Gastroesophageal sphincter (tissue), 4 donors: ENCODE results near the gene RAD51B. TPM values are rescaled to one million over a fixed set of nuclear protein-coding genes. Genes with fewer than 3 reads are reported as not detected.

Experiments
- ATAC-seq: fragments of 150-250 bp; one replicate; pipeline ENCODE4 v1.9.1; 2016; ENCODE audit warnings: mild to moderate bottlenecking, moderate library complexity
- H3K27ac ChIP-seq, 4 donors: fragments of 200-600 bp; sonication (generic) in 3 of 4; 1 replicate in 3 of 4; 2 replicates in 1 of 4; pipeline ENCODE4 v1.5.1; 2016 to 2019
- H3K27me3 ChIP-seq: fragments of 200-600 bp; sonication (generic); one replicate; pipeline ENCODE4 v1.5.1; 2019
- H3K36me3 ChIP-seq, 2 donors: fragments of 200-600 bp; sonication (generic); one replicate each; pipeline ENCODE4 v1.5.1; 2019; ENCODE audit warnings: control low read depth in 1 of 2
- H3K4me1 ChIP-seq, 3 donors: fragments of 200-600 bp; sonication (generic); 1 replicate in 2 of 3; 2 replicates in 1 of 3; pipeline ENCODE4 v1.5.1; 2016 to 2019; ENCODE audit warnings: control low read depth in 2 of 3
- H3K4me3 ChIP-seq, 2 donors: fragments of 200-600 bp; sonication (generic); one replicate each; pipeline ENCODE4 v1.5.1; 2019; ENCODE audit warnings: mild to moderate bottlenecking in 1 of 2, moderate library complexity in 1 of 2
- H3K9me3 ChIP-seq, 3 donors: fragments of 200-600 bp; sonication (generic); one replicate each; pipeline ENCODE4 v1.5.1; 2017 to 2019; ENCODE audit warnings: control low read depth in 2 of 3
- EP300 ChIP-seq: sonication (generic); formaldehyde crosslinking; IDR thresholded peaks from one replicate; pipeline ENCODE4 v1.6.1; 2017; ENCODE audit warnings: antibody characterized with exemption, mild to moderate bottlenecking
- POLR2A ChIP-seq, 2 donors: fragments of 450-650 bp; IDR thresholded peaks; one replicate each; pipeline ENCODE4 v1.6.1; 2017; ENCODE audit warnings: antibody characterized with exemption in 2 of 2, mild to moderate bottlenecking in 2 of 2, moderate library complexity in 1 of 2
- POLR2AphosphoS5 ChIP-seq: sonication (generic); formaldehyde crosslinking; IDR thresholded peaks from one replicate; pipeline ENCODE4 v1.6.1; 2017; ENCODE audit warnings: antibody characterized with exemption
- WGBS, 2 donors: methylation state at CpG; one replicate each; pipeline ENCODE4 v1.1.5; 2018; ENCODE audit warnings: low coverage in 1 of 2; 5-methylcytosine and 5-hydroxymethylcytosine counted together
- total RNA-seq, 4 donors: library from RNA; depleted of rRNA; stranded (reverse); fragments of >200 nt; gene quantifications; one replicate each; pipeline ENCODE4 v1.1.0, GENCODE V29; 2016
- TF ChIP-seq, protein P1 (sequence below), 4 experiments: fragments of 200-600 bp in 2 of 4; fragments of 450-650 bp in 2 of 4; sonication (generic) in 1 of 4; IDR thresholded peaks; one replicate each; pipeline ENCODE4 v1.5.1; 2017 to 2019; ENCODE audit warnings: antibody characterized with exemption in 4 of 4, mild to moderate bottlenecking in 2 of 4, moderate library complexity in 2 of 4

RAD51B gene
- total RNA-seq, 4 donors from 2014 or later, result 5.1 to 7.0 (median 6.0) TPM

DNA sequence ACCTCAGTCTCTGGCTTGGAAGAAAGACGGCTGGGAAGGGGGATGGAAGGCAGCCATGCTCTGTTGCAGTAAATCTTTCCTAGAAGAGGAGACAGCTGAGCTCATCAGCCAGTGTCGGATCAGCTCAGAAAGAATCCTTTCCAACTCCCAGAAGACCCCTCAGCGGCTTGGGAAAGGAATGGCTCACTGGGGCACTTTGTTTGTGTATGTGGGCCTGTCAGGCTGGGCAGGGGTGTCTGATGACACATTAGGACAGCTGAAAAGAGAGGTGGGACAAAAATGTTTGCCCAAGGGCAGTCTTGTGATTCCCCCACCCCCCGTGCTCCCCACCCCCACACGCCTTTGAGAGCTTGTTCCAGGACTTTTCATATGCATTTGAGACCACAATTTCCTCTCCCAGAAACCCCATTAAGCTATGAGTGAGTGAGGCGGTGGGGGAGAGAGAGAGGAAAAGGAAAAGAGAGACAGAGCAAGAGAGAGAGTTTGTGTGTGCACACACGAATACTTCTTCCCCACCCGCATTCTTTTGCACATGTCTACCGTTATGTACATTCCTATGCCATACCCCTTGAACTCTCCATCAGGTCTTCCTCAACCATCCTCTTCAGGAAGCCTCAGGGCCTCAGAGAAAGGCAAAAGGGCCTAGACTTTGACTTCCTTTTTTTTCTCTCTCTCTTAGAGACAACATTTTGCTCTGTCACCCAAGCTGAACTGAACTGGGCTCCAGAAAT is 774.4 kb downstream of the RAD51B start:
- WGBS, 2 donors, result 37 to 72% methylated on average over 7 to 8 of the region's 9 CpGs
- Histone ChIP-seq H3K27ac (no peak overlapping the region), H3K4me3 (no peak overlapping the region), H3K9me3 (no peaks in the 10 kb centered on the region), H3K36me3 (no peaks in the 10 kb centered on the region), H3K4me1 (peaks cover 0 to 42% (median 18%) of the 10 kb centered on the region in 3 donors), H3K27me3 (no peaks in the 10 kb centered on the region)
- TF ChIP-seq POLR2AphosphoS5 (no peak), POLR2A (IDR thresholded peaks at IDR 0.05) (no peak), EP300 (no peak)
- TF ChIP-seq, protein P1, sequence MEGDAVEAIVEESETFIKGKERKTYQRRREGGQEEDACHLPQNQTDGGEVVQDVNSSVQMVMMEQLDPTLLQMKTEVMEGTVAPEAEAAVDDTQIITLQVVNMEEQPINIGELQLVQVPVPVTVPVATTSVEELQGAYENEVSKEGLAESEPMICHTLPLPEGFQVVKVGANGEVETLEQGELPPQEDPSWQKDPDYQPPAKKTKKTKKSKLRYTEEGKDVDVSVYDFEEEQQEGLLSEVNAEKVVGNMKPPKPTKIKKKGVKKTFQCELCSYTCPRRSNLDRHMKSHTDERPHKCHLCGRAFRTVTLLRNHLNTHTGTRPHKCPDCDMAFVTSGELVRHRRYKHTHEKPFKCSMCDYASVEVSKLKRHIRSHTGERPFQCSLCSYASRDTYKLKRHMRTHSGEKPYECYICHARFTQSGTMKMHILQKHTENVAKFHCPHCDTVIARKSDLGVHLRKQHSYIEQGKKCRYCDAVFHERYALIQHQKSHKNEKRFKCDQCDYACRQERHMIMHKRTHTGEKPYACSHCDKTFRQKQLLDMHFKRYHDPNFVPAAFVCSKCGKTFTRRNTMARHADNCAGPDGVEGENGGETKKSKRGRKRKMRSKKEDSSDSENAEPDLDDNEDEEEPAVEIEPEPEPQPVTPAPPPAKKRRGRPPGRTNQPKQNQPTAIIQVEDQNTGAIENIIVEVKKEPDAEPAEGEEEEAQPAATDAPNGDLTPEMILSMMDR (IDR thresholded peaks at IDR 0.05), result no peak
- ATAC-seq, result no peak

DNA sequence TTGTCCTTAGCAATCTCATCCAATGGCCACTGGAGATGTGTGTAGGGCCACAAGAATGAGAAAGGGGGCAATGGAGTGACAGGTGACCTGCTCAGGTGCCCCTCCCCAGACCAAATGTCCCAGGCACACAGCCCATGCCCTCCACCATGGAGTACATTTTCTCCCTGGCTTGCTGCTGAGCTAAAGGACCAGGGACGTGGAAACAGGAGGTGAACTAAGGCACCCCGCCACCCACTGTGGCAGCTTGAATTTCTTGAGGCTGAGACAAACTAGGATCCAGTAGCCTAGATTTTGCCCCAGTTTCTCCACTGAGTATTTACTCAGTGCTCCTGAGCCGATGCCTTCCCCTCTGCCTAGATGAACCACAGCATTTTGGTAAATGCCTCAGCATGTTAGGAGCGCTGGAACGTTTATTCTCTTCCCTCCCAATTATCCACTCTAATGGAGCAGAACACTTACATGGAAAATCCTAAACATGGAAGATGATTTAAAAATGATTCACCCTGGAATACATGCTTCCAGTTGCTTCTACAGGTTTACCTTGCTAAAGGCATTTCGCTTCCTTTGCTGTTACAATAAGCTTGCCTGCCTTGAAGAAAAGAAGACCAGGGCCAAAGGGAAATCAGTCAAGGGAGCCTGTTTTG is 775.3 kb downstream of the RAD51B start:
- no peak for ATAC-seq
- TF ChIP-seq POLR2A (IDR thresholded peaks at IDR 0.05), result no peak
- WGBS, 2 donors, result 91 to 100% methylated on average over 3 to 6 of the region's 6 CpGs
- H3K4me1 ChIP-seq, result peaks cover 0 to 42% (median 14%) of the 10 kb centered on the region in 3 donors
- H3K4me3 ChIP-seq, result no peak overlapping the region
- H3K9me3 ChIP-seq, result no peaks in the 10 kb centered on the region
- no peaks in the 10 kb centered on the region for H3K36me3 ChIP-seq
- H3K27me3 ChIP-seq, result no peaks in the 10 kb centered on the region
- H3K27ac ChIP-seq, result no peak overlapping the region

DNA sequence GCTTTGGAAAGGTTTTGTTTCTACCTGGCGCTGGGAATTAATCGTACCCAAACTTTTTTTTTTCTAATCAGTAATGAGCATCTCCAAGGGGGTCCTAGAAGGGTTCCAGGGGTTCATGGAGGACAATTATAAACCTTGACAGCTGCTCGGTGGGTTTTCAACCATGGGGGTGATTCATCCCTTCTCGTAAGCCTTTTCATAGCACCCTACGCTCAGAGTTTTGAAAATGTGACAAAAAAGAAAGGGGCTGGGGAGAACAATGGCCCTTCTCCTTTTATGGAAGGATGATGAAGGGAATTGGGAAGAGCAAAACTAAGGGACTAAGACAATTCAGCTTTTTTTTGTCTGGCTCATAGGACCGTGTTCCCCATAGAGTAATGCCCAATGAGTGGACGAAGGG is 776.6 kb downstream of the RAD51B start:
- H3K27ac ChIP-seq, result no peak overlapping the region
- peaks cover 0 to 36% (median 4%) of the 10 kb centered on the region in 3 donors for H3K4me1 ChIP-seq
- ATAC-seq, result no peak
- H3K4me3 ChIP-seq, result no peak overlapping the region
- H3K36me3 ChIP-seq, result no peaks in the 10 kb centered on the region
- no peaks in the 10 kb centered on the region for H3K27me3 ChIP-seq
- WGBS, 2 donors, result 97% methylated on average over 7 of the region's 7 CpGs; no CpG with 5 or more reads in 1 of the 2 donors
- TF ChIP-seq, protein P1 (IDR thresholded peaks at IDR 0.05), result no peak
- TF ChIP-seq EP300, result no peak
- no peak for TF ChIP-seq POLR2AphosphoS5
- TF ChIP-seq POLR2A (IDR thresholded peaks at IDR 0.05), result no peak
- no peaks in the 10 kb centered on the region for H3K9me3 ChIP-seq

DNA sequence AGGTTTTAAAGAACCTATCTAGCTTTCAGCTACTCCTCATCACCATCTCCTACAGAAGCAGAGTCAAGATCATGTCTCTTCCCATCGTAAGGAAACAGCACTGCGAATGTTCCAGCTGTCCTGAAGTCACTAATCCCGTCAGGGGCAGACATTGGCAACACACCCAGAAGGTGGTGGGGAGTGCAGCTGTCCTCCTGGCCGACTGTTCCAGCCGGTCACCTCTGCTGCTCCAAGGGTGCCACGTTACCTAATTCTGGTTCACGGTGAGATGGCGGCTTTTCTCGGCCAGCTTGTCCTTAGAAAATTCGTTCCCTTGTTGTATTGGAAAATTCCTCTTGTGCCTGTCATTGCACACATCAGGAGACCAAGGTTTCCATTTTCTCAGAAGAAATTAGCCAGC is 777.1 kb downstream of the RAD51B start:
- peaks cover 0 to 36% (median 4%) of the 10 kb centered on the region in 3 donors for H3K4me1 ChIP-seq
- H3K27ac ChIP-seq, result peak overlapping the region in 1 of 4 donors; percentile 7
- no peaks in the 10 kb centered on the region for H3K36me3 ChIP-seq
- no peak for TF ChIP-seq POLR2A (IDR thresholded peaks at IDR 0.05)
- TF ChIP-seq, protein P1 (IDR thresholded peaks at IDR 0.05), result no peak
- no peak for TF ChIP-seq EP300
- no peak for TF ChIP-seq POLR2AphosphoS5
- H3K27me3 ChIP-seq, result no peaks in the 10 kb centered on the region
- 69 to 85% methylated on average over 5 to 6 of the region's 10 CpGs for WGBS, 2 donors
- ATAC-seq, result no peak
- no peaks in the 10 kb centered on the region for H3K9me3 ChIP-seq
- H3K4me3 ChIP-seq, result no peak overlapping the region

DNA sequence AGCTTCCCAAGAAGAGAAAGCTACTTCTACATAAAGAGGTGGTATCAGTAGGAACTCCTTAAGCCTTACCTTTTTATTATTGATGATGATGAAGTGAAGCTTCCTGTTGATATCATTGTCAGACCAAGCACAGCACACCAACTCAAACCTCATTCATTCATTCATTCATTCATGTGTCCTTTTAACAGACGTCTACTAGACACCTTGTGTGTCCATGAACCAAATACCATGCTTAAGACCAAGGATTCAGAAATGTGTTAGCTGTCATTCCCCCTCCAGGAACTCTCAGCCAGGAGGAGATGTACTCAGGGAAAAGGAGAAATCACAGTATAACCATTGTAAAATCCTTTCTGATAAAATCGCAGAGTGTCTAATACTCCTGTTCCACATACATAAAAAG is 778.5 kb downstream of the RAD51B start:
- no peak for ATAC-seq
- Histone ChIP-seq H3K9me3 (no peaks in the 10 kb centered on the region), H3K4me1 (peaks cover 0 to 36% (median 4%) of the 10 kb centered on the region in 3 donors), H3K27me3 (no peaks in the 10 kb centered on the region), H3K27ac (peak overlapping the region in 3 of 4 donors; percentile 72 to 81 (median 81)), H3K4me3 (no peak overlapping the region), H3K36me3 (no peaks in the 10 kb centered on the region)
- 66 to 100% methylated on average over 1 to 2 of the region's 2 CpGs for WGBS, 2 donors
- TF ChIP-seq EP300 (no peak), POLR2AphosphoS5 (no peak), POLR2A (IDR thresholded peaks at IDR 0.05) (no peak)
- TF ChIP-seq, protein P1 (IDR thresholded peaks at IDR 0.05), result no peak
